GM21515 (cell line): ENCODE data around the gene AXIN2.
"Not testable (repeated sequence)": the region's sequence is repeated elsewhere in the genome, so short reads cannot be mapped to it uniquely, and the experiment has no call there.

Source experiments
- ATAC-seq: cut with Tn5 transposase; IDR thresholded peaks from one replicate; pipeline ENCODE4 v1.9.1; 2021; ENCODE audit not compliant: unreplicated experiment

Gene AXIN2

DNA sequence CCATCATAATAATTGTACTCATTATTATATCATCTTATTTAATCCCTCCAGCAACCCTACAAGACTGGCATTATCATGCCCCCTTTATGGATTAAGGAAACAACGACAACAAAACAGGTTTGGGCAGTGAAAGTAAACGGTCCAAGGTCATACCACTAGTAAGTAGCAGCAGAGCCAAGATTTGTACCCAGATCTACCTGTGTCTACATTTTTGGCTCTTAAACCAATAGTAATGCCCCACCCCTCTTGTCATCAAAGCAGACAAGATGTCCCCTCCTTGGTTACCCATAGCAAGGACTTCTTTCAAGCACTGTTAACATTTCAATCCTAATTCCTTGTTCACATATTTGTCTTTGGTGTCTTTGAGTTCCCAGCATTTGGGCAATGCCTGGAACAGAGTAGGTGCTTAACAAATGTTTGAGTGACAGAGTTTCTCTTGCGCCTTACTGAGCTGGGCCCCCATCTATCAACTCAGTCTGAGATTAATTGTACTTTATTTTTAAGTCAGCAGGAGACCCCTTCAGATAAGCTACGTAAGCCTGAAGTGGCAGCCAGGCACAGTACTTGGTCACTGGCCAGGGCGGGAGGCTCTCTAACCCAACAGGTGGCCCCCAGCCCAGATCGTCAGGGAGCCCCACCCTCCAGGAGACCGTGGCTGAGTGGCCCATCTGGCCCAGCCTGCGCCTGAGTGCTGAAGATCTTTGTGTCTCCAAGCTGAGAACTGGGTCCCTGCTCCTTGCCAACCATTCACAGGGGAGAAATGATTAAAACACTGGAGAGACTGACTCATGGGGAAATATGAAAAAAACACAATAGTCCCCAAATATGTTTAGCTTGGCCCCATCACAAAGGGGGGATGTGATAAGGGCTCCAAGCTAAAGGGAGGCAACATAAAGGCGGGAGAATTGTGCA is 75.8 kb downstream of the AXIN2 start:
- no peak for ATAC-seq

DNA sequence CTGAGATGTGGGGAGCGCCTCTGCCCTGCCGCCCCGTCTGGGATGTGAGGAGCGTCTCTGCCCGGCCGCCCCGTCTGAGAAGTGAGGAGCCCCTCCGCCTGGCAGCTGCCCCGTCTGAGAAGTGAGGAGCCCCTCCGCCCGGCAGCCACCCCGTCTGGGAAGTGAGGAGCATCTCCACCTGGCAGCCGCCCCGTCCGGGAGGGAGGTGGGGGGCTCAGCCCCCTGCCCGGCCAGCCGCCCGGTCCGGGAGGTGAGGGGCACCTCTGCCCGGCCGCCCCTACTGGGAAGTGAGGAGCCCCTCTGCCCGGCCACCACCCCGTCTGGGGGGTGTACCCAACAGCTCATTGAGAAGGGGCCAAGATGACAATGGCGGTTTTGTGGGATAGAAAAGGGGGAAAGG is 77.0 kb downstream of the AXIN2 start:
- ATAC-seq = not testable (repeated sequence)

DNA sequence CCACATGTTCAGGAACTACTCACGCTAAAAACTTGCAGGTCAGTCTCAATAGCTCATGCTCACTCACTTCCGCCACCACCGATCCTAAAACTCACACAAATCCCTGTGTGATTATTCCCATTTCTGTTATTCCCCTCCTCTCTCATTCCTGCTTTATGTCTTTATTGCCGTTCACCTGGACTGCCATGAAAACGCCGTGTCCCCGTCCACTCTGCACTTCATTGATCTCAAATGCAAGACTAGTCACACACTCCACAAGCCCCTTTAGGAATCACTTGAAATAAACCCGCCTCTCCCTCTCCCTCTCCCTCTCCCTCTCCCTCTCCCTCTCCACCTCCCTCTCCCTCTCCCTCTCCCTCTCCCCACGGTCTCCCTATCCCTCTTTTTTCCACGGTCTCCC is 78.0 kb downstream of the AXIN2 start:
- no peak for ATAC-seq

DNA sequence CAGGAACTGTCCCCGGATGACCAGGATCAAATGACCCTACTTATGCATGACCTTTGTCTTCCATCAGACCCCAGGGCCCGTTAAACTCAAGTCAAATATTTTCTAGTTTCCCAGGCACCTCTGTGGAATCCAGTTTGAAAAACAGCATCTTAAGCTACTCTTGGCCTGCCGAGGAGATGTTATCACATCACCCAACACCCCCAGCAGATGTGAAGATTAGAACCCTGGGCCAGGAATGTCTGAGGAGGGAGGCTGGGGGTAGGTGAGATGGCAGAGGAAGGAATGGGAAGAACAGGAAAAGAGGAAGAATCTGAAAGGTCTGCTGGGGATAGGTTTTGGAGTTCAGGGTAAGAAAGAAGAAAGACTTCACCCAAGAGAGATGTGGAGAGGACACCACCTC is 79.2 kb downstream of the AXIN2 start:
- ATAC-seq = no peak

DNA sequence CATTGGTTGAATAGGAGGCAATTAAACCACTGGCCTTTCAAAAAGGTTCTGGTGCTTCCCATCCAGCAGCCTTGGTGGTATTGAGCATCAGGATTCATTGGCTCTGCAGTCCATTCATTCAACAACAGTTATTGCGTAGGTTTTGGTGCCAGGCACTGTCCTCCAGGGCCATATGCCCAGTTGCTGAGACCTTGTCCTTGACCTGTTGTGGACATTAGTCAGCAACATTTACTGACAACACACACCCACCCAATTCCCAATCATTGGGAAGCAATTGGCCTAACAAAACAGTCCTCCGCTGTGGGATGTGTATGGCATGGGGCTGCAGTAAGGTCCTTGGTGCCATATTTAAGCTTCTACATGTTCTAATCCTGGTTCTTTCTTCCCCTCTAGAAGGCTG is 82.2 kb downstream of the AXIN2 start:
- ATAC-seq = no peak
